ENCODE measurements around the gene ATP8A2. TPM values are rescaled to one million over a fixed set of nuclear protein-coding genes. Genes with fewer than 3 reads are reported as not detected.

Gene ATP8A2
- total RNA-seq, 2 donors from 2014 or later: 0.23 to 6.1 TPM

DNA sequence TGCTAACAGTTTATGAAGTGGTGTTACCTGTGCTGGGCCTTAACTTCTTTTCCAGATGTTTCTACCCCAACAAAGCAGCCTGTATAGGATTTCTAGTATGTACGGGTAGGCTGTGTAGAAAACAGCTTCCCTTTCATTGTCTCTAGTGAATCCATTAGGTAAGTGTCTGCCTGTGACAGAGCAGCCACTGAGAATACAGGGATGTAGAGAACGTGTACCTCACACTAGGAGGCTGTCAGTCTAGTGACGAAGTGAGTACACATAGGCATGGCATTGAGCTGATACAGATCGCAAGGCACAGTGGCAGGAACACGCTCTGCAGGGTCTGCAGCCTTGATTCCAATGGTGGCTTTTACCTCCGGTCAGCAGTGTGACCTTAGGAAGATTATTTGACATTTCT is 562.4 kb downstream of the ATP8A2 start:
- no peaks in the 10 kb centered on the region for H3K27me3 ChIP-seq (replicated peaks; ENCODE audit: insufficient read depth)
- no peaks in the 10 kb centered on the region for H3K4me1 ChIP-seq (replicated peaks)
- H3K36me3 ChIP-seq: no peaks in the 10 kb centered on the region
- no peak for TF ChIP-seq POLR2A (IDR thresholded peaks at IDR 0.05)
- TF ChIP-seq POLR2AphosphoS5 (IDR thresholded peaks at IDR 0.05): no peak
- TF ChIP-seq, protein P1, sequence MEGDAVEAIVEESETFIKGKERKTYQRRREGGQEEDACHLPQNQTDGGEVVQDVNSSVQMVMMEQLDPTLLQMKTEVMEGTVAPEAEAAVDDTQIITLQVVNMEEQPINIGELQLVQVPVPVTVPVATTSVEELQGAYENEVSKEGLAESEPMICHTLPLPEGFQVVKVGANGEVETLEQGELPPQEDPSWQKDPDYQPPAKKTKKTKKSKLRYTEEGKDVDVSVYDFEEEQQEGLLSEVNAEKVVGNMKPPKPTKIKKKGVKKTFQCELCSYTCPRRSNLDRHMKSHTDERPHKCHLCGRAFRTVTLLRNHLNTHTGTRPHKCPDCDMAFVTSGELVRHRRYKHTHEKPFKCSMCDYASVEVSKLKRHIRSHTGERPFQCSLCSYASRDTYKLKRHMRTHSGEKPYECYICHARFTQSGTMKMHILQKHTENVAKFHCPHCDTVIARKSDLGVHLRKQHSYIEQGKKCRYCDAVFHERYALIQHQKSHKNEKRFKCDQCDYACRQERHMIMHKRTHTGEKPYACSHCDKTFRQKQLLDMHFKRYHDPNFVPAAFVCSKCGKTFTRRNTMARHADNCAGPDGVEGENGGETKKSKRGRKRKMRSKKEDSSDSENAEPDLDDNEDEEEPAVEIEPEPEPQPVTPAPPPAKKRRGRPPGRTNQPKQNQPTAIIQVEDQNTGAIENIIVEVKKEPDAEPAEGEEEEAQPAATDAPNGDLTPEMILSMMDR (IDR thresholded peaks at IDR 0.05): no peak
- WGBS: 85% methylated on average over 6 of the region's 6 CpGs
- intact Hi-C loops (cut with DNase I): no loop called here
- no peak for DNase-seq (ENCODE audit: low spot score)
- H3K9me3 ChIP-seq: no peaks in the 10 kb centered on the region
- no peak overlapping the region for H3K27ac ChIP-seq
- H3K4me3 ChIP-seq: no peak overlapping the region

GRCh38 chr13:25939961-25940687 is 568.4 kb downstream of the ATP8A2 start:
- TF ChIP-seq POLR2AphosphoS5 (IDR thresholded peaks at IDR 0.05) (no peak), POLR2A (IDR thresholded peaks at IDR 0.05) (no peak)
- TF ChIP-seq, protein P1 (IDR thresholded peaks at IDR 0.05): no peak
- H3K4me3 ChIP-seq: no peak overlapping the region
- H3K27me3 ChIP-seq (replicated peaks; ENCODE audit: insufficient read depth): no peaks in the 10 kb centered on the region
- H3K4me1 ChIP-seq (replicated peaks): no peaks in the 10 kb centered on the region
- DNase-seq (ENCODE audit: low spot score): no peak
- 91% methylated on average over 24 of the region's 24 CpGs for WGBS
- intact Hi-C loops (cut with DNase I): no loop called here
- no peak overlapping the region for H3K27ac ChIP-seq
- no peaks in the 10 kb centered on the region for H3K36me3 ChIP-seq
- H3K9me3 ChIP-seq: no peaks in the 10 kb centered on the region

- H3K27ac ChIP-seq: no peak overlapping the region
- H3K4me1 ChIP-seq (replicated peaks): no peaks in the 10 kb centered on the region
- intact Hi-C loops (cut with DNase I): no loop called here
- TF ChIP-seq POLR2AphosphoS5 (IDR thresholded peaks at IDR 0.05): no peak
- TF ChIP-seq, protein P1 (IDR thresholded peaks at IDR 0.05): no peak
- TF ChIP-seq POLR2A (IDR thresholded peaks at IDR 0.05): no peak
- H3K9me3 ChIP-seq: no peaks in the 10 kb centered on the region
- WGBS: 65% methylated on average over 5 of the region's 5 CpGs
- no peak for DNase-seq (ENCODE audit: low spot score)
- no peak overlapping the region for H3K4me3 ChIP-seq
- no peaks in the 10 kb centered on the region for H3K27me3 ChIP-seq (replicated peaks; ENCODE audit: insufficient read depth)
- no peaks in the 10 kb centered on the region for H3K36me3 ChIP-seq
These were observed 571.3 kb downstream of the ATP8A2 start for GRCh38 chr13:25943081-25943480.

DNA sequence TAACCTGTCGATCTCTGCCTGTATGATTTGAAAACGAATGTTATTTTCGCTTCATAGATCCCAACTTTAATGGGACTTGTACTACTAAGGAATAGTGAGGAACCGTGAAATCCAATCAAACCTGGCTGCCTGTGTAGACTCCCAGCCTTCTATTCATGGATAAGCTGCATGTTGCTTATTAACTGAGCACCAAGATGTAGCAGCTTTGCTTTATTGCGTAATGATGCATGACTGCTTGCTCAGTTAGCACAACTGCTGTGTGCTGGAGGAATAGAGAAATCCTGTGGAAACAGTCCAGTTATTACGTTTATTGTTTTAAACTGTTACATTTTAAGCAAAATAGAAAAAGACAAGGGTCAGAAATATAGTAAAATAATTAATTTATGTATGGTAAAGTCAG is 571.9 kb downstream of the ATP8A2 start:
- no peaks in the 10 kb centered on the region for H3K9me3 ChIP-seq
- no peak for DNase-seq (ENCODE audit: low spot score)
- no peak overlapping the region for H3K4me3 ChIP-seq
- intact Hi-C loops (cut with DNase I): no loop called here
- H3K27me3 ChIP-seq (replicated peaks; ENCODE audit: insufficient read depth): no peaks in the 10 kb centered on the region
- H3K4me1 ChIP-seq (replicated peaks): no peaks in the 10 kb centered on the region
- 91% methylated on average over 6 of the region's 6 CpGs for WGBS
- H3K36me3 ChIP-seq: no peaks in the 10 kb centered on the region
- H3K27ac ChIP-seq: no peak overlapping the region
- TF ChIP-seq, protein P1 (IDR thresholded peaks at IDR 0.05): no peak
- TF ChIP-seq POLR2A (IDR thresholded peaks at IDR 0.05): no peak

- H3K27ac ChIP-seq: no peak overlapping the region
- no peak for DNase-seq (ENCODE audit: low spot score)
- WGBS: 7% methylated on average over 7 of the region's 7 CpGs
These were observed 573.8 kb downstream of the ATP8A2 start for GRCh38 chr13:25945596-25945995.

More at GRCh38 chr13:25945596-25945995, 573.8 kb downstream of the ATP8A2 start:
- no peak for TF ChIP-seq POLR2AphosphoS5 (IDR thresholded peaks at IDR 0.05)
- TF ChIP-seq, protein P1 (IDR thresholded peaks at IDR 0.05): no peak
- no peak for TF ChIP-seq POLR2A (IDR thresholded peaks at IDR 0.05)
- Histone ChIP-seq H3K36me3 (no peaks in the 10 kb centered on the region), H3K4me1 (replicated peaks) (no peaks in the 10 kb centered on the region), H3K27me3 (replicated peaks; ENCODE audit: insufficient read depth) (no peaks in the 10 kb centered on the region), H3K4me3 (no peak overlapping the region), H3K9me3 (no peaks in the 10 kb centered on the region)
- intact Hi-C loops (cut with DNase I): no loop called here
